ENCODE data around the gene ADAMTS17.

The ADAMTS17 gene

DNA sequence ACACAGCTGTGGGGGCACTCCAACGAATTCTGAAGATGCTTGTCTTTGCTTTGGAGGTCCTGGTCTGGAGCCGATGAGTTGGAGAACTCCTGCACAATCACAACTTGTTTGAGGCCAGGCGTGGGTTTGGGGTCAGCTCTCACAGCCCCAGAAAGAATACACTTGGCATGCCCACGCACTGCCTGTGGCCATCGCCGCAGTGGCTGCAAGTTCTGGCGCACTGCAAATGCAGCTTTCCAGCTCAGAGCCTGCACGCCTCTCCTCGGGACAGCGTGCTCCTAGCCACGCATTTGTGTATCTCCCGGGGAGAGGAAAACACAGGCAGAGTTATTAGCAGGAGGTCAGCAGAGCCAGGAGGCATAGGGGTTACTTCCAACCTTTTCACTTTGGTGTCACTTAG lies 282.7 kb downstream of the ADAMTS17 start:
- TF ChIP-seq EZH2 (IDR thresholded peaks at IDR 0.05; ENCODE audit: borderline replicate concordance, low read depth, low read length, severe bottlenecking) (no peak), CTCF (IDR thresholded peaks at IDR 0.05; ENCODE audit: borderline replicate concordance, extremely low read depth, low read length, poor library complexity, severe bottlenecking) (no peak)
- no peak for ATAC-seq (ENCODE audit: insufficient read depth, low read depth)
- Histone ChIP-seq H3K4me2 (ENCODE audit: insufficient read depth, low read length) (no peak overlapping the region), H2AFZ (ENCODE audit: low read depth, low read length) (no peak overlapping the region), H3K27me3 (ENCODE audit: insufficient read depth, low read length, poor library complexity) (no peaks in the 10 kb centered on the region), H3K9ac (ENCODE audit: low read depth, low read length) (no peak overlapping the region), H4K20me1 (ENCODE audit: insufficient read depth, low read length) (no peaks in the 10 kb centered on the region), H3K4me3 (ENCODE audit: low read depth in 1 of 2, low read length in 2 of 2) (no peak overlapping the region), H3K9me3 (ENCODE audit: insufficient read depth, low read length, severe bottlenecking) (no peaks in the 10 kb centered on the region), H3K27ac (ENCODE audit: low read length) (no peak overlapping the region), H3K36me3 (ENCODE audit: insufficient read depth, low read length) (peaks cover 70% of the 10 kb centered on the region), H3K4me1 (ENCODE audit: insufficient read depth, low read length) (no peaks in the 10 kb centered on the region), H3K79me2 (ENCODE audit: insufficient read depth, low read length) (no peaks in the 10 kb centered on the region)
- no peak for DNase-seq

DNA sequence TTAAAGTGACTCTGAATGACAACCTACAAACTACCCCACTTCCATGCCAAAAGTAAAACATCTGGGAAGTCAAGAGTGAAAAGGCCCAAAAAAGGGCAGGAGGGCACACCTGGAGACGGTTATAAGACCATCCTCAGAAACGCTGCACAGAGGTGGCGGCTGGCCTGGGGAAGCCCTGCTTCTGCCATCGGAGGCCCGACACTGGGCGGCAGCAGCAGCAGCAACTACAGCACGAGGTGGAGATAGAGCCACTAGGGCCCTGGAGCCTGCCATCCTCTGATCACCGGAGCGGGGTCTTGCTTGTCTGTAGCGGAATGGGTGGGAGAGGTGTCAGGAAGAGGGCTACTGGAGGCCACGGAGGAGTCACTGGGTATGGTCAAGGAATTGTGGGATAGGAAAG lies 283.3 kb downstream of the ADAMTS17 start:
- Histone ChIP-seq H3K27ac (ENCODE audit: low read length) (no peak overlapping the region), H3K9me3 (ENCODE audit: insufficient read depth, low read length, severe bottlenecking) (no peaks in the 10 kb centered on the region), H3K4me3 (ENCODE audit: low read depth in 1 of 2, low read length in 2 of 2) (no peak overlapping the region), H3K79me2 (ENCODE audit: insufficient read depth, low read length) (no peaks in the 10 kb centered on the region), H3K4me1 (ENCODE audit: insufficient read depth, low read length) (no peaks in the 10 kb centered on the region), H4K20me1 (ENCODE audit: insufficient read depth, low read length) (no peaks in the 10 kb centered on the region), H2AFZ (ENCODE audit: low read depth, low read length) (no peak overlapping the region), H3K4me2 (ENCODE audit: insufficient read depth, low read length) (no peak overlapping the region), H3K36me3 (ENCODE audit: insufficient read depth, low read length) (peaks cover 70% of the 10 kb centered on the region), H3K9ac (ENCODE audit: low read depth, low read length) (no peak overlapping the region), H3K27me3 (ENCODE audit: insufficient read depth, low read length, poor library complexity) (no peaks in the 10 kb centered on the region)
- ATAC-seq (ENCODE audit: insufficient read depth, low read depth): no peak
- no peak for DNase-seq
- TF ChIP-seq EZH2 (IDR thresholded peaks at IDR 0.05; ENCODE audit: borderline replicate concordance, low read depth, low read length, severe bottlenecking): no peak

GRCh38 chr15:100057281-100057680 lies 284.5 kb downstream of the ADAMTS17 start:
- Histone ChIP-seq H2AFZ (ENCODE audit: low read depth, low read length) (no peak overlapping the region), H3K4me3 (ENCODE audit: low read depth in 1 of 2, low read length in 2 of 2) (no peak overlapping the region), H3K9ac (ENCODE audit: low read depth, low read length) (no peak overlapping the region), H3K27me3 (ENCODE audit: insufficient read depth, low read length, poor library complexity) (no peaks in the 10 kb centered on the region), H4K20me1 (ENCODE audit: insufficient read depth, low read length) (no peaks in the 10 kb centered on the region), H3K36me3 (ENCODE audit: insufficient read depth, low read length) (peaks cover 70% of the 10 kb centered on the region), H3K4me2 (ENCODE audit: insufficient read depth, low read length) (no peak overlapping the region), H3K9me3 (ENCODE audit: insufficient read depth, low read length, severe bottlenecking) (no peaks in the 10 kb centered on the region), H3K27ac (ENCODE audit: low read length) (no peak overlapping the region), H3K79me2 (ENCODE audit: insufficient read depth, low read length) (no peaks in the 10 kb centered on the region), H3K4me1 (ENCODE audit: insufficient read depth, low read length) (no peaks in the 10 kb centered on the region)
- ATAC-seq (ENCODE audit: insufficient read depth, low read depth) (no peak), DNase-seq (no peak)
- TF ChIP-seq CTCF (IDR thresholded peaks at IDR 0.05; ENCODE audit: borderline replicate concordance, extremely low read depth, low read length, poor library complexity, severe bottlenecking): no peak
- TF ChIP-seq EZH2 (IDR thresholded peaks at IDR 0.05; ENCODE audit: borderline replicate concordance, low read depth, low read length, severe bottlenecking): no peak

GRCh38 chr15:100056411-100057072 lies 285.2 kb downstream of the ADAMTS17 start:
- Histone ChIP-seq H3K9me3 (ENCODE audit: insufficient read depth, low read length, severe bottlenecking) (no peaks in the 10 kb centered on the region), H3K4me1 (ENCODE audit: insufficient read depth, low read length) (no peaks in the 10 kb centered on the region), H3K36me3 (ENCODE audit: insufficient read depth, low read length) (peaks cover 70% of the 10 kb centered on the region), H3K4me3 (ENCODE audit: low read depth in 1 of 2, low read length in 2 of 2) (no peak overlapping the region), H3K9ac (ENCODE audit: low read depth, low read length) (no peak overlapping the region), H2AFZ (ENCODE audit: low read depth, low read length) (no peak overlapping the region), H4K20me1 (ENCODE audit: insufficient read depth, low read length) (no peaks in the 10 kb centered on the region), H3K79me2 (ENCODE audit: insufficient read depth, low read length) (no peaks in the 10 kb centered on the region), H3K27me3 (ENCODE audit: insufficient read depth, low read length, poor library complexity) (no peaks in the 10 kb centered on the region), H3K4me2 (ENCODE audit: insufficient read depth, low read length) (no peak overlapping the region), H3K27ac (ENCODE audit: low read length) (no peak overlapping the region)
- ATAC-seq (ENCODE audit: insufficient read depth, low read depth) (no peak), DNase-seq (no peak)
- TF ChIP-seq EZH2 (IDR thresholded peaks at IDR 0.05; ENCODE audit: borderline replicate concordance, low read depth, low read length, severe bottlenecking) (no peak), CTCF (IDR thresholded peaks at IDR 0.05; ENCODE audit: borderline replicate concordance, extremely low read depth, low read length, poor library complexity, severe bottlenecking) (no peak)
